GM12873 (cell line): ENCODE data around the gene RTCB.

Experiments
- CTCF ChIP-seq: IDR thresholded peaks from 2 replicates; pipeline ENCODE4 v1.5.1; 2012; ENCODE audit warnings: low read depth, mild to moderate bottlenecking, moderate library complexity, low read length, control low read depth; ENCODE audit not compliant: insufficient read depth; ENCODE audit errors: missing control alignments

Gene RTCB

GRCh38 chr22:32411829-32412592, at the start of gene RTCB:
RTCB (minus strand) TSS chr22:32412247; CDS start chr22:32412156, 91 bp downstream.
- TF ChIP-seq CTCF: no peak

- TF ChIP-seq CTCF: no peak
Observed at GRCh38 chr22:32457031-32457430, 45.0 kb upstream of the RTCB start.

DNA sequence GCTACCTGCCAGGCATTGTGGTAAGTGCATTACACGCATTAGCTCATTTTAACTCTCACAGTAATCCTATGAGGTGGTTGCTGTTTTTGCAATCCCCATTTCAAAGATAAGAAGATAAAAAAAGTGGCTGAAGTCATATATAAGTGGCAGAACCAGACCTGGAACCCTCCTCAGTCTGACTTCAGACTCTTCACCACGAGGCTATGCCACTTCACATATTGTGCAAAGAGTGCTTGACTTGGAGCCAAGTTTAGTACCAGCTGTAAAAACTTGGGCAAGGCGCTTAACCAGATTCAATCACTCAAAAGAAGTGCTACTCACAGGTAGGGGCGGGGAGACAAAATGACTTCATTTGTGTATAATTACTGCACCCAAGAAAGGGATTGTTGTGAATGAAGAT, 36.9 kb upstream of the RTCB start:
- no peak for TF ChIP-seq CTCF

DNA sequence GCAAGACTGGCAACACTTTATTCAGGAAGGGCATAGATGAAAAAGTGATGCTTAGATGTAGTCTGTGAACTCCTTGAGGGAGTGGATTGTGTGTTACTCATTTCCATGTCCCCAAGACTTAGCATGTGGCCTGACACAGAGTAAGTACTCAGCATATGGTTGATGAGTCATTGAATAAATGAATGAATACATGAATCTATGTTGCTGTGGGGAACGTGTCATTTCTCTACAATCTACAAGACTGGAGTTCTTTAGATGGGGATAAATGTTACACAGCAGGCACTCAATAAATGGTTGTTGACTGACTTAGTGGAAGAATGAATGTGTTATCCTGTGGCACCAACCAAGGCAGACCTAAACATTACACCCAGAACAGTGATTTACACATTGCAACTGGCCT, 34.3 kb upstream of the RTCB start:
- TF ChIP-seq CTCF: no peak

GRCh38 chr22:32444068-32444467, 32.0 kb upstream of the RTCB start:
- peak; percentile 50 for TF ChIP-seq CTCF

GRCh38 chr22:32430352-32430751, 18.3 kb upstream of the RTCB start:
- TF ChIP-seq CTCF: no peak

DNA sequence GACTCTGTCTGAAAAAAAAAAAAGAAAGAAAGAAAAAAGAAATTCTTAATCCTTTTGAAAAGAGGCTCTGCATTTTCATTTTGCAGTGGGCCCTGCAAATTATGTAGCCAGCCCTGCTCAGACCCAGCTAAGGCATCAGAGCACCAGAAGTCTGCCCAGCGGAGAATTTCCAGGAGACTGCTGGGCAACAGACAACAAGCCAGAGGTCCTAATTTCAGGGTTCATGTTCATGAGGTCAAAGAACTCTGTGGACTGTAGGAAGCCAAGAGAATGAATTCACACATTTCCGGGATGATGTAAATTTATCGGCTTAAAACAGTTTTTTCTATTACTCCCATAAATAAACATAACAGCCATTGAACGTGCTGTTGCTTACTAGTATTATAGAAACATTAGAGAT, 14.8 kb upstream of the RTCB start:
- TF ChIP-seq CTCF: no peak
